DMS53 treated with DMSO at 0.1 percent for 48 hours (cell line): ENCODE data around the gene GSK3A.

Source experiments
- DNase-seq: peaks from one replicate; lab custom pipeline; 2025; ENCODE audit not compliant: unreplicated experiment; lab: John Stamatoyannopoulos, UW

GSK3A gene

DNA sequence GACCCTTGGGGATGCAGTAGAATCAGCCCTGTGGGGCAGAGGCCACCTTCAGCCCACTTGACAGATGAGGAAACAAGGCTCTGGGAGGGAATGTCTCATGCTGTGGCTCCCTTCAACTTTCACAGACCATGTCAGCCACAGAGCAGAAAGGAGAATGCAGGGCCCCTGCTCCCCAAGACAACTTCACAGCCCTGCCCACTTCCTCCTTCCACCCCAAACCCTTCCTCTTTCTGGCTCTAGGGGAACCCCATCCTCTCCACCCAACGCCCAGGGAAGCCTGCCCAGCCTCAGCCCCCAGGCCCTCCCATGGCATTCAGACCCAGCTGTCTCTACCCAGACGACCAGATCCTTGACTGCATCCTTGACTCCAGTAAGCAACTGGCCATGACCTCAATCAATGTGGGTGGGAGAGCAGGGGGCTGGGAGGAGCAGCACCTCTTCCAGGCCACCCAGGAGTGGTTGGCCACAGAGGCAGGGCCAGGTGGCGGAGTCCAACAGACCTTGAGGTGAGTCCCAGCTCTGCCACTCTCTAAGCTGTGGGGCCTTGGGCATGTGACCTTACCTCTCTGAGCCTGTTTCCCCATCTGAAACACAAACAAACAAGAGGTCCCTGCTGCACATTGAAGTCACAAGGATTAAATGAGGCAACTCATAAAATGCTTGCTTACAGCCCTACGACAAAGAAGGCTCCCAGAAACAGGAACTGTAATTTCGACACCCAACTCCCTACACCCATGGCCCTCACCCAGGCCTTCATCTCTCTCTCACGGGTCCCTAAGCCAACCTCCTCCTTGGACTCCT is 40.7 kb downstream of the GSK3A start:
- DNase-seq: no peak

DNA sequence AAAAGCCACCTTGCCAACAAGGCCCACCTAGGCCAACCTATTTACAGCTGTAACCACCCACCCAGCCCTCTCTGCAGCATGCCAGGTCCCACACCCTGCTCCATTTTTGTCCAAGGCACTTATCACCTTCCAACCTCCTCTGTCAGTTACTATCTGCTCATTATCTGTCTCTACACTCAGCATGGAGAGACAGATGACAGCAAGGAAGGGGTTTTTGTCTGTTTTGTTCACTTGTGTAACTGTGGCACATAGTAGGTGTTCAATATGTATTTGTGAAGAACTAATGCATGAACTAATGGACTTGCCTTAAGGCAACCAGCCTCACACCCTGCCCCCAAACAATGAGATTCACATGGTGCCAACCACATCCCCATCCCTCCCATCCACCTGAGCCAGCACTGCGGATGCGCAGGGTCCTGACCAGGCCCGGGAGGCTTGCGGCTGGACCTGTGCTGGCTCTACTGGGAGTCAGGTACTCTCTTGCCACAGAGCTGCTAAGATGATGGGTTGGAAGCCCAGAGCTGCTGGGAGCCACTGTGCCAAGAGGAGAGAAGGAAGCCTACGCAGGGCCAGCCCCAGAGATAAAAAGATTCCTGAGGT is 42.2 kb downstream of the GSK3A start:
- DNase-seq: no peak

DNA sequence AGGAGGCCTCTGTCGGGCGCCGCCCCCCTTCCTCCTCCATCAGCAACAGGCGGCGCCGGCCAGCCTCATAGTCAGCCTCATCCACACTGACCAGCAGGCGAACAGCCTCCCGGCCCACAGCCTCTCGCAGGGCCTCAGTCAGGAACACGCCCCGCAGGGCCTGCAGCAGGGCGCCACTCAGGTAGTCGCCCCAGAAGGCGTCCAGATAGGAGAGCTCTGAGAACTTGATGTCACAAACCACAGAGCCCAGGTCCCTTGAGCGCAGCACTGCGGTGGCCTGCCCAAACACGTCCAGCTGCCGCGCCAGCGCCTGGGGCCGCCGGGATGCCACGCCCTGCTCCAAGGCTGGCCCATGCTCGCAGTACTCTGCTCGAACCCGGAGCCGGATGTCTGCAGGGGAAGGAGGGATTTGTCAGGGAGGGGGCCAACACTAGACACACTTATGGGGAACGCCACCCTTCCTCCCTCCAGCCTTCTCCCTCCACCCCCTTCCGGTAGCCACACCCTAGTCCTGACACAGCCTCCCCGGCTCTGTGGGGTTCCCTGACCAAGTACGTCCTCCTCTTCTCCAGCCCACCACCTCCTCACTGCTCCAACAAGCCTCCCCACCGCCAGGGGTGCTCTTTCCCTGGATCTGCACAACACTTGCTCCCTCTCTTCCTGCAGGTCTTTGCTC is 42.8 kb downstream of the GSK3A start:
- no peak for DNase-seq

DNA sequence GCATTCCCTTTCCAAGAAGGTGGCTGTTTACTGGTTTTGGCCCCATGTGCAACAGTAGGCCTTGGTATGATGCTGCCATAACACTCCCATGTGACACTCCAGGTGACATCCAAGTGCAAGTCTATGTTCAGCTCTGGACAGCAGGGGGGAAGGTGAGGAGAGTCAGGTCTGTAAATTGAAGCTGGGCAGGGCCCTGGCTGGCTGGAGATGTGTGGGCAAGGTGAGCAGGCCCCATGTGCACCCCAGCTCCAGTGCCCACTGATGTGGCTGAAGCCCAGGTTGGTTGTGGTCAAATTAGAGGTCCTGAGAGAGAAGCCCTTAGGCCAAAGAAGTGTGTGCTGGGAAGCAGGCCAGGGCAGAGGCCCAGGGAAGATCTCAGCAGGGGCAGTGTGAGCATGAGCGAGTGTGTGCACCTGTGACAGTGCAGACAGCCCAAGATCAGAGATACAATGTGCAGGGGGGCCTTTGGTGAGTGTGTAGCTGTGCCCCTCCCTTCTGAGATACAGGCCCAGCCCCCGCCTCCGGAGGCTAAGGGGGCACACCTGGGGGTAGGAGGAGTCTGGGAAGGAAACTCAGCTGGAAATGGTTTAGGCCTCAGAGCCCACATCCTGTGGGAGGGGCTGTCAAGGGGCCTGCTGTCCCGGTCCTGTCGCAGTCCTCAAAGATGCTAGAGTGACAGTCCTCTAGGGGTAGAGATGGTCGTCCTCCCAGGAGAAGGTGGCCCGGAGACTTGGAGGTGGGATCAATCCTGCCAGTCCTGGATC is 43.5 kb downstream of the GSK3A start:
- DNase-seq: no peak

DNA sequence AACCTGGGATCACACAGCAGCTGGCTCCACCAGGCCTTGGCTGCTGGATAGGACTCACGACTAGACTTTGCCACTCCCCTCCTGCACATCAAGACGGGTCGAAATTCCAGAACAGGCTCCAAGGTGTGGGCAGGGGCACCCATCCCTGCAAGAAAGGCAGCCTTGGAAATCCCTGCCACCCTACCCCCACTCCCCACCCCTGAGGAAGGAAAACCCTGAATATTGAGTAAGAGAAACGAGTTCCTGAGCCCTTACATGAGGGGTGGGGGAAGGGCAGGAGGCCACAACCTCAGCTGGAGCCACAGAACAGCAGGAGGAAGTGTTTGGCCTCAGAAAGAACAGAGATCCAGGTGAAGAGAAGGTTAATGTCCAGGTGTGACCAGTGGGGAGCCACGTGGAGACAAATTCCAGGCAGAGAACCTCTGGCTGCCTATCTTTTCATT is 45.0 kb downstream of the GSK3A start:
- no peak for DNase-seq

DNA sequence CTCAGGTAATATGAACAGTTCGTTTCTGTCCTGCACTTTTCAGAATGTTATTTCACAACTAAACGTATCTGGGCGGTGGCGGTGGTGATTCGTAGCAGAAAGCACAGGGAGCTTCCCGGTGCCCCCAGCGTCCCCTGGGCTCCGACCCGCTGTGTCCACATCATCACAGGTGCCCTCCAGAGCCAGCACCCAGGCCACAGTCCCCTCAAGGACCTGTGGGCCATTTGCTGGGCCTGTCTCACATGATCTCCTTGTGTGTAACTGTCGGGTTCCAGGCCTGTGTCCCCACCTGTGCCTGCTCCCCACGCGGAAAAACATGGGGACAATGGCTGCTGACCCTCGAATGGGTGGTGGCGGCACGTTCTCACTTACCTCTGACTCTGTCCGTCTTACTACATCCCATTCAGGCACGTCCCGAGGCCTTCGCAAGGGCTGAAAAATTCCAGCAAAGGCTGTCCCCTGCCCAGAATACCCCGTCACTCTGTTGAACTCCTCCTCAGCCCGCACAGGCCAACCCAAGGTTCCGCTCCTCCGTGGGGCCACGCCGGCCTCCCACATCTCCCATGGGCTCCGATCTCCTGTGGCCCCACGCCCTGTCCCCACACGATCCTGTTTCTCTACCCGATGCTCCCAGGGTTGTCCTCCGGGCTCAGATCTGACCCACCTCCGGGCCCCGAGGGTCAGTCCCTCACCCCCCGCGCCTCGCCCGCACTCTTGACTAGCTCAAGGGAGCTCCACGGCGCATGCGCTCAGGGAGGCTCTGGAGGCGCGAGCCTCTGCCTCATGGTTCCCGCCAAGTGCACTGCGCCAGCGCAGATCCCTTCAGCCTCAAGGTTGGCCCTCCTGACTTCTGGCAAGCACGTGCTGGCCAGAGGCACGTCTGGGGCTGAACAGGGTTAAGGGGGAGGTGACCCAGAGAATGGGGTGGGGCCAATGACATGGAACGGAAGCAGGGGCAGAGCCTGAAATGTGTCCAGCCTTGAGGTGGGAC is 46.1 kb downstream of the GSK3A start:
- no peak for DNase-seq

DNA sequence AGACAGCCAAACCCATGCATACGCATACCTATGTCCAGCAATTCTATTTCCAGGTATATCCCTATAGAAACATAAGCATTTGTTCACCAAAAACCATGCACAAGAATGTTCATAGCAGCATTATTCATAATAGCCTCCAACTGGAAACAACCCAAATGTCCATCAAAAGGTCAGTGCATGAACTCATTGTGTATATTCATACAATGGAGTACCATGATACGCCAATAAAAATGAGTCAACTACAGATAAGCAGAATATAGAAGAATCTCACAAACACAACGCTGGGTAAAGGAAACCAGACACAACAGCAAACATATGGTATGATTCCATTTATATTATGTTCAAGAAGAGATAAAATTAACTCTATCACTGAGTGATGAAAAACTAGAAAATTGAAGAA is 48.7 kb downstream of the GSK3A start:
- DNase-seq: no peak

DNA sequence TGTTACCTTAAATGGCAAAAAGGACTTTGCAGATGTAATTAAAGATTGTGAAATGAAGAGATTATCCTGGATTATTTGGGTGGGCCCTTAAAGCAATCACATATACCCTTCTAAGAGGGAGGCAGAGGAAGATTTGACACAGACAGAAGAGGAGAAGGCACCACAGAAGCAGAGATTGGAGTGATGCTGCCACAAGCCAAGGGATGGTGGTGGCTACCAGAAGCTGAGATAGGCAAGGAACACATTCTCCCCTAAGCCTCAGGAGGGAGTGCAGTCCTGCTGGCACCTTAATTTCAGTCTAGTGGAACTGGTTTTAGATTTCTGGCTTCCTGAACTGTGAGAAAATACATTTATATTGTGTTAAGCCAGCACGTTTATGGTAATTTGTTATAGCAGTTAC is 49.1 kb downstream of the GSK3A start:
- no peak for DNase-seq

DNA sequence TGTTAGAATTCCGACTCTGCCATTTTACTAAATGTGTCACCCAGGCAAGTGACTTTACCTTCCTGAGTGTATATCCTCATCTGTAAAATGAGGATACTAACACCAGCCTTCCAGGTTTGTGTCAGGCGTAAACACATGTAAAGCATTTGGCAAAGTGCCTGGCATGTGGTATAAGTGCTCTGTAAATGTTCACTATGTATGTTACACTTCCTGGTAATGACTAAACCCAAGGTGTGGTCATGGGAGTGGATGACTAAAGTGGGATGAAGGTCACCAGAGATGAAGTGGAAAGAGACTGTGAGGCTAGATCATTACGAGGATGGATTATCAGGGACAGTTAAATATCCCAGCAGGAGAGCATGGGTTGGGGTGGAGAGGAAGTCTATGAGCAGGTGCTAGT is 50.5 kb downstream of the GSK3A start:
- DNase-seq: peak; percentile 98

DNA sequence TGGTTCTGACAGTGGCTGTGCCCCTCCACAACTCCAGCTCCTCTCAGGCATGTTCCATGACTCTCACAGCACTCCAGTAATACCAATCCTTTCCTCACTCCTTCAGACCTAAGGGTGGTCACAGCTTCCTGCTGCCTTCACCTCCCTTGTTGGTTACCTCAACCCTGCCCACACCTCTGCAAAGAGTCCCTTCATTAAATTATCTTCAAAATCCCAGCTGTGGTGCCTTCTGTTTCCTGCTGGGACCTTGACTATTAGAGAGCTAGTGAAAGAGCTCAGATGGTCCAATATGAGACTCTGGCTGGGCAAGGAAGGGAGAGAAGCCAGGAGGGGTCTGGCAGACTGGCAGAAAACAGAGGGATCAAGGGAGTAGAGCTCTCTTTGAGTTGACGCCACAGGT is 51.1 kb downstream of the GSK3A start:
- DNase-seq: no peak

DNA sequence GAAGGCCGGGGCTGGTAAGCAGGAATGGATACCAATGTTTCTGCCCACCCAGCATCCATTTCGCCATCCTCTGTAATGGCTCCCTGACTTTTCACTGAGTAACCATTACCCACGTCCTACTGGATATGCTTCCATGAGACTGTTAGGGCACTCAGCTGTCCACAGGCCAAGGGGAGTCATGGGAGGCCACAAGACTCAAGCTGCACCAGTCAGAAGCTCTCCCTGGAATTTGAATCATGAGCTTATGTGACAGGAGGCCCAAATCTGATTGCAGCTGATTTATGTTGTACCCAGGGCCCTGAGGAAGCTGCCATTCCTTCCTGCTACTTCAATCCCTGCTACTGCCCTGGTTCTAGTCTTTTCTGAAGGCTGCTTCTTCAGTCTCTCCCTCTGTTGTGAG is 53.3 kb downstream of the GSK3A start:
- DNase-seq: no peak

DNA sequence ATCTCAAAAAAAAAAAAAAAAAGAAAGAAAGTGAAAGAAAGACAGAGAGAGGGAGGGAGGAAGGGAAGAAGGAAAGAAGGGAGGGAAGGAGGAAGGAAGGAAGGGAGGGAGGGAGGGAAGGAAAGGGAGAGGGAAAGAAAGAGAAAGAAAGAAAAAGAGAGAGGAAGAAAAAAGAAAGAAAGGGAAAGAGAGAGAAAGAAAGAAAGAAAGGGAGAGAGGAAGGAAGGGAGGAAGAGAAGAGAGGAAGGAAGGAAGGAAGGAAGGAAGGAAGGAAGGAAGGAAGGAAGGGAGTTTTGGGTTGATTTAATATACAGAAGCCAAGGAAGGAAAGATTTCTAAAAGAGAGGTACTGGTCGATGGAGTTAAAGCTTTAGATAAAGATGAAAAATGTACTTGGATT is 53.7 kb downstream of the GSK3A start:
- DNase-seq: no peak

DNA sequence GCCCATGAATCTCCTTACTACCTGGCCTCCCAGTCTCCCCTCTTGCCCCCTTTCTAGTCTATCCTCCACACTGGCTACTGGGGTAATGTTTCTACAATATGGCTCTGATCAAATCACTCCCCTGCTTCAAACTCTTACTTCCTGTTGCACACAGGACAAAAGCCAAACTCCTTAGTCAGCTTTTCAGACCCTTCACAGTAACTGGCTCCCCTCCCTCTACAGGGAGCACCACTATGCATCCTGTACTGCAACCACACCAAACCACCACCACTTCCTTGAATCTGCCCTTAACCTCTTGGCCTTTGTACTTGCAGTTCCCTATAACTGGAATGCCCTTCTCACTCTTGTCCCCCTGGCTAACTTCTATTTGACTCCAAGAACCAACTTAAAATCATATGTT is 57.1 kb downstream of the GSK3A start:
- no peak for DNase-seq

DNA sequence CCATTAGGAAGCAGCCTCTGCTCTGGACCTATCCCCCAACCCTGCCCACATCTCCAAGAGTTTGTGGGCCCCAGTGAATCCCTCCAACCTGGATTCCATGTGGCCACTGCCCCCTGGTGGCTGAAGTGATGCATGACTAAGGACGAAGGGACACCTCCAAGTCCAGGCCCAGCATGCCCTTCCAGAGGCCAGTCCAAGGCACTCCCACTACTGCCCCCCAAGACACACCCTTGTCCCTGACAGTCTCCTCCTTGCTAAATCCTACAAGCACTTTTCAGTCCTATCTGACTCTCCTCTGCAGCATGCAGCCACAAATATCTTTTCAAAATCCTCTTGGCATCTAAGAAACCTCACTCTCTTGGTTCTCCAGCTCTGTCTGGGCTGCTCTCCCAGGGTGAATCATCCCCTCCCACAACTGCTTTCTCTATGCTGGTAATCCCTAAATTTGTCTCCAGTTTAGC is 58.0 kb downstream of the GSK3A start:
- DNase-seq: peak; percentile 50
